Prostate gland (tissue), 2 donors: ENCODE results near the gene OR1K1. TPM values are rescaled to one million over a fixed set of nuclear protein-coding genes. Genes with fewer than 3 reads are reported as not detected.

Experiments
- DNase-seq: peaks from one replicate; pipeline ENCODE4 v3.0.0-alpha.2; 2019; ENCODE audit warnings: low spot score
- H3K27ac ChIP-seq, 2 donors: fragments of 200-600 bp; sonication (generic); 2 replicates each; pipeline ENCODE4 v1.5.1; 2017 to 2019
- H3K27me3 ChIP-seq: fragments of 200-600 bp; sonication (generic); replicated peaks from 2 replicates; pipeline ENCODE4 v1.5.1; 2019; ENCODE audit not compliant: insufficient read depth
- H3K36me3 ChIP-seq, 2 donors: fragments of 200-600 bp; sonication (generic); 1 replicate in 1 of 2; 2 replicates in 1 of 2; pipeline versions ENCODE4 v1.5.1 to v1.8.1; 2017 to 2019
- H3K4me1 ChIP-seq: fragments of 200-600 bp; sonication (generic); replicated peaks from 2 replicates; pipeline ENCODE4 v1.5.1; 2019
- H3K4me3 ChIP-seq, 2 donors: fragments of 200-600 bp; sonication (generic); 2 replicates each; pipeline ENCODE4 v1.5.1; 2017 to 2019
- H3K9me3 ChIP-seq: fragments of 200-600 bp; sonication (generic); 2 replicates; pipeline ENCODE4 v1.5.1; 2017
- POLR2A ChIP-seq: fragments of 450-650 bp; IDR thresholded peaks from one replicate; pipeline ENCODE4 v1.6.1; 2016; ENCODE audit warnings: antibody characterized with exemption, mild to moderate bottlenecking
- POLR2AphosphoS5 ChIP-seq: sonication (generic); formaldehyde crosslinking; IDR thresholded peaks from one replicate; pipeline ENCODE4 v1.6.1; 2017; ENCODE audit warnings: antibody characterized with exemption
- WGBS: methylation state at CpG from one replicate; pipeline ENCODE4 v1.1.5; 2018; 5-methylcytosine and 5-hydroxymethylcytosine counted together
- intact Hi-C: fragments of 100-400 bp; cut with DNase I; formaldehyde crosslinking; loops from one replicate; pipeline ENCODE4 v1.14.2; 2022
- total RNA-seq, 2 donors: library from RNA; depleted of rRNA; stranded (reverse); fragments of >200 nt; gene quantifications; one replicate each; pipeline ENCODE4 v1.1.0, GENCODE V29; 2016
- TF ChIP-seq, protein P1 (sequence below), 4 experiments: fragments of 200-600 bp in 2 of 4; fragments of 450-650 bp in 2 of 4; sonication (generic) in 2 of 4; IDR thresholded peaks; 1 replicate in 3 of 4; 2 replicates in 1 of 4; pipeline ENCODE4 v1.5.1; 2016 to 2019; ENCODE audit warnings: antibody characterized with exemption in 4 of 4, mild to moderate bottlenecking in 2 of 4, moderate library complexity in 2 of 4

OR1K1 gene
- total RNA-seq, 2 donors from 2014 or later, result not detected

DNA sequence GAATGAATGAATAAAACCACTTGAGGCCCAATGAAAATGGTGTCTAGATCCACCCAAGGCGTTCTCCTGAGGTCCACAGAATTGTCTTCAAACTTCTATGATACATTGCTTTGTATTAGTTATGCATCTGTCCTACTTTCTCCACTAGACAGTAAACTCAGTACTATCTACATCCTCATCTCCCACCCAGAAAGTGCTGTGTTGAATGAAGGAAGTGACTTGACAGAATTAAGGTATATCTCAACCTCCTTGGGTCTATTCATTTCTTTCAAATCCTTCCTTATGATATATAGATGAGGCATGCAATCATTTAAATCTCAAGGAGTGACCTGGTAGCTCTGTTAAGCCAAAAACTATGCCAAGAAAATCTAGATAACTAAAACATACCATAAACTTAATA is 44.2 kb downstream of the OR1K1 start:
- Histone ChIP-seq H3K27ac (no peak overlapping the region), H3K9me3 (no peaks in the 10 kb centered on the region), H3K4me1 (no peaks in the 10 kb centered on the region), H3K36me3 (no peaks in the 10 kb centered on the region), H3K27me3 (no peaks in the 10 kb centered on the region), H3K4me3 (no peak overlapping the region)
- 100% methylated on average over 1 of the region's 1 CpG for WGBS
- DNase-seq, result no peak
- TF ChIP-seq, protein P1, sequence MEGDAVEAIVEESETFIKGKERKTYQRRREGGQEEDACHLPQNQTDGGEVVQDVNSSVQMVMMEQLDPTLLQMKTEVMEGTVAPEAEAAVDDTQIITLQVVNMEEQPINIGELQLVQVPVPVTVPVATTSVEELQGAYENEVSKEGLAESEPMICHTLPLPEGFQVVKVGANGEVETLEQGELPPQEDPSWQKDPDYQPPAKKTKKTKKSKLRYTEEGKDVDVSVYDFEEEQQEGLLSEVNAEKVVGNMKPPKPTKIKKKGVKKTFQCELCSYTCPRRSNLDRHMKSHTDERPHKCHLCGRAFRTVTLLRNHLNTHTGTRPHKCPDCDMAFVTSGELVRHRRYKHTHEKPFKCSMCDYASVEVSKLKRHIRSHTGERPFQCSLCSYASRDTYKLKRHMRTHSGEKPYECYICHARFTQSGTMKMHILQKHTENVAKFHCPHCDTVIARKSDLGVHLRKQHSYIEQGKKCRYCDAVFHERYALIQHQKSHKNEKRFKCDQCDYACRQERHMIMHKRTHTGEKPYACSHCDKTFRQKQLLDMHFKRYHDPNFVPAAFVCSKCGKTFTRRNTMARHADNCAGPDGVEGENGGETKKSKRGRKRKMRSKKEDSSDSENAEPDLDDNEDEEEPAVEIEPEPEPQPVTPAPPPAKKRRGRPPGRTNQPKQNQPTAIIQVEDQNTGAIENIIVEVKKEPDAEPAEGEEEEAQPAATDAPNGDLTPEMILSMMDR (IDR thresholded peaks at IDR 0.05), result no peak
- TF ChIP-seq POLR2AphosphoS5 (no peak), POLR2A (no peak)
- intact Hi-C loops, result no loop called here

DNA sequence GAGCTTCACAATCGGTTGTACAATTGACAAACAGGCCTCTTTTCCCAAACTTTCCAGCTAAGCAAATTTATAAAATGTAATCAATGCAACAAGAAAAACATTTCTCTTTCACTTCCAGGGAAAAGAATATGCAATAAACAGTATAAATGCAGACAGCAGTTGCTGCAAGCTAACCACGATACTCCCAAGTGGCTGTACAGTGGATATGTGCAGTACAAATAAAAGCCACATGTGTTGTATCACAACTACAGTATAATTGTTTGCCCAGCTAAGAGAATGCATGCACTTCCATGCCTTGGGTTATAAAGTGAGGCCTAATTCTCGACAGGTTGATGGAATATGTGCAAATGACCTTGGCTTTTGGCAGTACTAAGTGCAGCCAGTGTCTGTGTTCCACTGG is 45.2 kb downstream of the OR1K1 start:
- no peaks in the 10 kb centered on the region for H3K9me3 ChIP-seq
- intact Hi-C loops, result no loop called here
- DNase-seq, result no peak
- no peaks in the 10 kb centered on the region for H3K36me3 ChIP-seq
- WGBS, result 81% methylated on average over 3 of the region's 3 CpGs
- H3K27me3 ChIP-seq, result no peaks in the 10 kb centered on the region
- no peak overlapping the region for H3K4me3 ChIP-seq
- H3K27ac ChIP-seq, result no peak overlapping the region
- H3K4me1 ChIP-seq, result no peaks in the 10 kb centered on the region
- no peak for TF ChIP-seq POLR2A
- TF ChIP-seq, protein P1 (IDR thresholded peaks at IDR 0.05), result no peak
- no peak for TF ChIP-seq POLR2AphosphoS5

DNA sequence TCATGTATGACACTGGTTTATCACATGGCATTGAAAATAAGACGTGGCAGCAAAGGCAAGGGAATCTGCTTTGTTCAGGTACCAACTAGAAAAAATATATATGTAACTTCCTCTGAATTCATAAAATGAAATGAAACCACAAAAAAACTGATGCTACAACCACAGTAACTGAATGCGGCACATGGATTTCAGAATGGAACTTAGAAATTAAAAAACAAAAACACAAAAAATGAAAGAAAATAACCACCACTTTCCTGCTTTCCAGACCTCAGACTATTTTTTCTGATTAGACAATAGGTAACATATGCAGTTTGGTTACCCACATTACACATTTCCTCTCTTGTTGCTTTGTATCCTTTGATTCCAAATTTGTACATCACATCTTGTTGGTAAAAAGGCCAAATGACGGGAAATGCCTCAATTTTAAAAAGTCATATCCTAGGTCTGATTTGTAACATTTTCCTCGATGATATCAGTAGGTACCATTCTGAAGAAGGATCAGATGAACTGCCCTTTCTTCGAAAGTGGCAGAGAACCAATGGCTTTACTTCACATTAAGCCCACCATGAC is 46.5 kb downstream of the OR1K1 start:
- intact Hi-C loops, result no loop called here
- Histone ChIP-seq H3K9me3 (no peaks in the 10 kb centered on the region), H3K4me1 (no peaks in the 10 kb centered on the region), H3K27me3 (no peaks in the 10 kb centered on the region), H3K36me3 (no peaks in the 10 kb centered on the region), H3K27ac (no peak overlapping the region), H3K4me3 (no peak overlapping the region)
- WGBS, result 90% methylated on average over 5 of the region's 5 CpGs
- no peak for DNase-seq
- no peak for TF ChIP-seq POLR2A
- TF ChIP-seq POLR2AphosphoS5, result no peak
- TF ChIP-seq, protein P1 (IDR thresholded peaks at IDR 0.05), result no peak

DNA sequence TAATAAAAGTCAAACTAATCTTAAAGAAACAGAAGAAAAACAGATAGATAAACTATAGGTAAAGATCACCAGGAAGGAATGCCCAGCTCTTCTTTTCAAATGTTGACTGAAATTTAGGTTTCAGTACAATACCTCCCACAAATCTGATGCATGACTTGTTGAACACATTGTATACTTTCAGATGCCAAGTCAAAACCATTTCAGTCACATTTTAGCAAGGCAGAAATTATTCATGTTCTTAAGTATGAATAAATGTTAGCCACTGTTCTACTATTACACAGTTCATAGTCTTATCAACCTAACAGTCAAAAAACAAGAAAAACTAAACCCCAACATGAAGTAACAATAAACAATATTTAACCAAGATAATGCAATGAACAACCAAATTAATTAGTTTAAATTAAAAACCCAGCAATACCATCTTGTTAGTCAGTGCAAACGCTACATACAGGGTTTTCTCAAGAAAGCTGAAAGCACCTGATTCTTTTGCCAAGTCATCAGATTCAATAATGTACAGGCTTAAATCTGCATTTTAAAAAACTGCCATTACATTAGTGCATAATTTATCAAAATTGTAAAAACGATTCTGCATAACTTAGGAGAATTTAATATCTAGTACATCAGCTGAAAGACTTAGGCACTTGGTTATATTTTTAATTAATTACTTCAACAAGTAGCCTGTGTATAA is 48.5 kb downstream of the OR1K1 start:
- H3K27me3 ChIP-seq, result no peaks in the 10 kb centered on the region
- DNase-seq, result no peak
- H3K36me3 ChIP-seq, result peaks cover 0 to 1% of the 10 kb centered on the region in 2 donors
- TF ChIP-seq, protein P1 (IDR thresholded peaks at IDR 0.05), result no peak
- TF ChIP-seq POLR2AphosphoS5, result no peak
- no peak for TF ChIP-seq POLR2A
- intact Hi-C loops, result no loop called here
- no peaks in the 10 kb centered on the region for H3K9me3 ChIP-seq
- H3K4me1 ChIP-seq, result no peaks in the 10 kb centered on the region
- no peak overlapping the region for H3K27ac ChIP-seq
- 54% methylated on average over 2 of the region's 2 CpGs for WGBS
- no peak overlapping the region for H3K4me3 ChIP-seq

Other genes starting within 250 kb of the OR1K1 start
- not detected for gene OR1N2, start 247.0 kb upstream of the OR1K1 start, total RNA-seq
- under 1 TPM in 1 of 2 donors, not detected in 1; 0.14 TPM for gene OR1L8, start 216.7 kb upstream of the OR1K1 start, total RNA-seq
- not detected for gene OR1Q1, start 185.4 kb upstream of the OR1K1 start, total RNA-seq
- gene OR1B1, start 142.5 kb upstream of the OR1K1 start, total RNA-seq, result not detected
- not detected for gene OR1L1, start 138.4 kb upstream of the OR1K1 start, total RNA-seq
- gene OR1L3, start 125.0 kb upstream of the OR1K1 start, total RNA-seq, result not detected
- under 1 TPM in 1 of 2 donors, not detected in 1; 0.68 TPM for gene OR1L4, start 76.1 kb upstream of the OR1K1 start, total RNA-seq
- not detected for gene OR1L6, start 57.8 kb upstream of the OR1K1 start, total RNA-seq
- not detected for gene OR5C1, start 11.2 kb upstream of the OR1K1 start, total RNA-seq
- 10 to 100 TPM; 13.9 to 21.9 TPM for gene PDCL, start 28.5 kb downstream of the OR1K1 start, total RNA-seq
- gene RC3H2, start 105.2 kb downstream of the OR1K1 start, total RNA-seq, result 10 to 100 TPM; 25.8 to 47.9 TPM
- 10 to 100 TPM in 1 of 2 donors, 1 to 10 TPM in 1; 6.5 to 10.3 TPM for gene ZBTB6, start 113.2 kb downstream of the OR1K1 start, total RNA-seq
- gene ZBTB26, start 131.4 kb downstream of the OR1K1 start, total RNA-seq, result 10 to 100 TPM in 1 of 2 donors, 1 to 10 TPM in 1; 5.6 to 10.5 TPM
- 100 to 1,000 TPM in 1 of 2 donors, 10 to 100 TPM in 1; 59.8 to 104 TPM for gene RABGAP1, start 140.9 kb downstream of the OR1K1 start, total RNA-seq
- under 1 TPM in 1 of 2 donors, not detected in 1; 0.97 TPM for gene GPR21, start 233.5 kb downstream of the OR1K1 start, total RNA-seq